Activated CD8-positive, alpha-beta memory T cell treated with anti-CD3 and anti-CD28 coated beads for 36 hours (primary cell): Measurements from ENCODE around the gene CAMTA1. TPM values are rescaled to one million over a fixed set of nuclear protein-coding genes. Genes with fewer than 3 reads are reported as not detected.

ENCODE experiments used
- CTCF ChIA-PET: fragments of 350-600 bp; sonication (Branson Sonifier 250); formaldehyde crosslinking; loops from one replicate; lab custom pipeline; 2021; ENCODE audit warnings: antibody characterized with exemption; lab: Charles Lee
- POLR2A ChIA-PET: fragments of 350-600 bp; sonication (Branson Sonifier 250); formaldehyde crosslinking; loops from one replicate; lab custom pipeline; 2021; ENCODE audit warnings: antibody characterized with exemption; lab: Charles Lee
- total RNA-seq, 2 experiments: library from RNA; stranded (reverse); gene quantifications; one replicate each; pipeline ENCODE4 v1.2.3, GENCODE V29; 2021

Gene CAMTA1
- total RNA-seq, 2 experiments from 2014 or later, result 66.5 to 72.5 TPM

DNA sequence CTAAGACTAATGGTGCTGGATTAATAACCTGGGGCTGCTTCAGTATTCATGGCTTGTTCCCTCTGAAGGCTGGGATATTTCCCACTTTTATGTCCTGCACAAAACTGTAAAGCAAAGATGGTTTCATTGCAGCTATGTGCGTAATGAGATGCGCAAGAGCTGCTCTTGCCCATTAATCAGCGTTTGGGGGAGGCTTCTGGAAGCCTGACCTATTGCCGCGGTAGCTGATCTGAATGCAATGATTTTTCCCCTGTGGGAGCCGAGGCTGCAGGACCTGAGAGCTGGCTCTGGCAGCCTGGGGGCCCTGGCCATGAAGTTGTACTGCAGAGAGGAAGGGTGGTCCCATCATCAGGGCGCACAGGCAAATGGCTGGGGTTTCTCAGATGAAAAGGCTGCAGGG, 239.8 kb downstream of the CAMTA1 start:
- ChIA-PET CTCF (no interaction called here), POLR2A (no interaction called here)

GRCh38 chr1:7026169-7026568, 240.9 kb downstream of the CAMTA1 start:
- ChIA-PET POLR2A (no interaction called here), CTCF (no interaction called here)

DNA sequence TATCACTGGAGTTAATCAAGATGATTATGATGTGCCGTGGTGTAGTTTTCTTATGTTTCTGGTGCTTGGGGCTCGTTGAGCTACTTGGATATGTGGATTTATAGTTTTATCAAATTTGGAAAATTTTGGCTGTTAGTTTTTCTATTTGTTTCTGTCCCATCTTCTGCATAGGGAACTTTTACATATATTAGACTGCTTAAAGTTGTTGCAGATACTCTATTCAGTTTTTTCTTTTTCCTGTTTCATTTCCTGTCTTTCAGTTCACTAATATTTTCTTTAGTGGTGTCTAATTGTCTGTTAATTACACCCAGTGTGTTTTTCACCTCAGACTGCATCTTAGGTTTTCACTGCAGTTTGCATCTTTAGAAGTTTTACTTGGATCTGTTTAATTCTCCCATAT, 247.7 kb downstream of the CAMTA1 start:
- CTCF ChIA-PET, result no interaction called here
- POLR2A ChIA-PET, result no interaction called here

DNA sequence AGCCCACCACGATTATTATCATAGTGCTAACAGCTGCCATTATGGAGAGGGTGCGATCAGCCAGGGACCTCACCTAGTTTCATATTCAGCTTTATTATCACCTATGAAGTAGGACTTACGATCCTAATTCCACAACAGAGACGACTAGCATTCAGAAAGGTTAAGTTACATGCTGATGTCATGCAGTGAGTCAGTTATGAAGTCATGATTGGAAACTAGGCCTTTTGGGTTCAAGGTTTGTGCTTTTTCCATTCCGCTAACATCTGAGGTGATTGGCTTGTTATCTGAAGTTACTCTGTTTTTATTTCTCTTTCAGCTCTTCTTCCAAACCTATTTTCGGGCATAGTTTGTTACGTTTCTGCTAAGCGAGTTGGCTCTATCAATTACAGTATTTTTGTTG, 251.1 kb downstream of the CAMTA1 start:
- ChIA-PET CTCF (interaction anchor here (1.1 kb wide), 1 partner anchor 611 kb away, joined by 3 read pairs; no protein-coding TSS in a partner anchor), POLR2A (no interaction called here)

GRCh38 chr1:7039590-7040220, 254.5 kb downstream of the CAMTA1 start:
- ChIA-PET POLR2A (no interaction called here), CTCF (no interaction called here)

DNA sequence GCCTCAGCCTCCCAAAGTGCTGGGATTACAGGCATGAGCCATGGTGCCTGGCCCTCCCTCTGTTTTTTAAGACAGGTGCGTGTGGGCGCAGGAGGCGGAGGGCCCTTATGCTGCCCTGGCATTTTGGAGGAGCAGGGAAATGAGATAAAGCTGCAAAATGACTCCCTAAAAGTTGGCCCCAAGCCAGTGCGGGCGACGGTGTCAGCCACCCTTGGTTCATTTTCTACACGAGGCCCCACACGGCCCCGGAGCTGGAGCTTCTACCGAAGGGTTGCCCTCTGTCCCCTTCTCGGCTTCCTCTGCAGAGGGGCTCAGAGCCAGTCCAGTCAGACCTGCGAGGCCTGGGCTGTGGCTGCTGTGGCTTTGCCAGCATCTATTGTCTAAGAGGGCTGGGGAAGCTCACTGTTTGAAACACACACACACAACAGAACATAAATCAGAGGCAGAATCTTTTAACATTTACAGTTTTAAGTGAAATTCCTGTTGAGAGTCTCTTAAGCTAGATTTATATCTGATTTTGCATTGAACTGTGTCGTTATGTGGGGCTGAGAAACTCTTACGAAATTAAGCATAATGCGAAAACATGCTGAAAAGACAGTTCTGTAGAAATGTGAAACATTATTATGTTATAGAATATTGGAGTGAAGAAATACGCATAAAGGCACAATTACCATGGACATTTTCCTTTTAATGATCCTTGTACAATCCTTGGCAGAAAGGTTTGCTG, 255.9 kb downstream of the CAMTA1 start:
- CTCF ChIA-PET, result interaction anchor here (0.7 to 0.9 kb wide), 3 partner anchors 28 to 1215 kb away, joined by 3 to 5 read pairs (median 3); no protein-coding TSS in a partner anchor
- POLR2A ChIA-PET, result no interaction called here

GRCh38 chr1:7042322-7043190, 257.3 kb downstream of the CAMTA1 start:
- POLR2A ChIA-PET, result no interaction called here

DNA sequence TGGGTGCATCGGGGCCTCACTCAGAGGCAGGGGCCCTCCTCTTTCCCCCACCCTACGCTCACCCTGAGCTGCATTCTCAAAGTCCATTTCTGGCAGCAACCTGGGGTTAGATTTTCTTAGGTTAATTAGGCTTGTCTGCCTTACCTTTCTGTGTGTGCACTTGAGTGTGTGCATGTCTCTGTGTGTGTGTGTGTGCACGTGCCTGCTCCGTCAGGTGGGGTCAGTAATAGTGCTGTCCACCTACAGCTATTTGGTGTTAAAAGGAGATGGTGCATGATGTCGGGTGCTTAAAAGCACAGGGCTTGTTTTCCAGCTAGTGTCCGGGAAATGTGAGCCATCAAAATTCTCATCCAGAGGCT, 257.9 kb downstream of the CAMTA1 start:
- CTCF ChIA-PET, result no interaction called here
- POLR2A ChIA-PET, result no interaction called here

More at GRCh38 chr1:7042322-7043190, 257.3 kb downstream of the CAMTA1 start:
- CTCF ChIA-PET, result interaction anchor here (0.9 kb wide), 1 partner anchor 27 kb away, joined by 3 read pairs; no protein-coding TSS in a partner anchor

GRCh38 chr1:7043719-7044535, 258.7 kb downstream of the CAMTA1 start:
- ChIA-PET POLR2A (no interaction called here), CTCF (no interaction called here)

GRCh38 chr1:7045897-7046296, 260.6 kb downstream of the CAMTA1 start:
- ChIA-PET POLR2A (no interaction called here), CTCF (no interaction called here)

GRCh38 chr1:7046314-7046713, 261.1 kb downstream of the CAMTA1 start:
- POLR2A ChIA-PET, result no interaction called here
- CTCF ChIA-PET, result no interaction called here

GRCh38 chr1:7046891-7047290, 261.6 kb downstream of the CAMTA1 start:
- CTCF ChIA-PET, result no interaction called here
- POLR2A ChIA-PET, result no interaction called here

- CTCF ChIA-PET, result no interaction called here
Observed at GRCh38 chr1:7047866-7048265, 262.6 kb downstream of the CAMTA1 start.

GRCh38 chr1:7048395-7048794, 263.1 kb downstream of the CAMTA1 start:
- CTCF ChIA-PET, result no interaction called here

More at GRCh38 chr1:7047866-7048265, 262.6 kb downstream of the CAMTA1 start:
- POLR2A ChIA-PET, result no interaction called here

DNA sequence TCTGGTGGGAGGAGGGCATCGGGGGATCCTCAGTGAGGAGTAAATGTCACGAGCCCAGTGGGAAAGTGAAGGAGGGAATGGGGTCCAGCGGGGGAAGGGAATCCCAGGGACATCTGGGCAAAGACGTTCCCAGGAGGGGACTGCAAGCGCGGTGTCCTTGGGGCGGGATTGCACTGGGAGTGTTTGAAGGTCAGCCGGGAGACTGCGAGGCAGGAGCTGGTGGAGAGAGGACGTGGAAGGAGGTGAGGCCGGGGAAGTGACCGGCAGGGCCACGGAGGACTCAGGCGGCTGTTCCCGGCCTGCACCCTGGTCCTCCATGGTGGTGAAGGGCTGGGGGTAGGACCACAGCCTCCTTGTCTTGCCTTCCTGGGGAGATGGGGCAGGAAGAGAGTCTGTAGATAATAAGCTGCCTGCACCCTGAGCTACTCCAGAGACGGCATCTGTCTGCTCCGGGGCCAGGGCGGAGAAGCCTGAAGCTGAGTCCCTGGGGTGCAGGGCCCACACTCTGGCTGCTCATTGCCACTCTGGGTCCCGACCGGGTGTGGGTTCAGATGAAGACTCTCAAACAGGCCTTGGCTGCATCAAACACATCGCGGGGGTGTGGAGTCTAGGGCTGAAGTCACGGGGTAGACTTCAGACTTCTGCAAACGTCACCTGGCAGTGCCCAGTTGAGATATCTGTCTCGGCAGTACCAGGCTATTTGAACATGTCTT, 264.8 kb downstream of the CAMTA1 start:
- ChIA-PET CTCF (no interaction called here), POLR2A (no interaction called here)

More at GRCh38 chr1:7048395-7048794, 263.1 kb downstream of the CAMTA1 start:
- POLR2A ChIA-PET, result no interaction called here

- ChIA-PET CTCF (no interaction called here), POLR2A (no interaction called here)
Observed at GRCh38 chr1:7050751-7051665, 265.8 kb downstream of the CAMTA1 start.

GRCh38 chr1:7052701-7053100, 267.4 kb downstream of the CAMTA1 start:
- CTCF ChIA-PET, result no interaction called here
- POLR2A ChIA-PET, result no interaction called here

- POLR2A ChIA-PET, result no interaction called here
- CTCF ChIA-PET, result no interaction called here
Observed at GRCh38 chr1:7060745-7061144, 275.5 kb downstream of the CAMTA1 start.
